ENCODE data around the gene KCNQ1. TPM values are rescaled to one million over a fixed set of nuclear protein-coding genes. Genes with fewer than 3 reads are reported as not detected.
A peak's percentile ranks its signal among the peaks of the same experiment; 100 is the strongest.

KCNQ1 gene
- total and polyA plus RNA-seq, 7 experiments from 2014 or later: 14.7 to 46.4 (median 36.9) TPM

DNA sequence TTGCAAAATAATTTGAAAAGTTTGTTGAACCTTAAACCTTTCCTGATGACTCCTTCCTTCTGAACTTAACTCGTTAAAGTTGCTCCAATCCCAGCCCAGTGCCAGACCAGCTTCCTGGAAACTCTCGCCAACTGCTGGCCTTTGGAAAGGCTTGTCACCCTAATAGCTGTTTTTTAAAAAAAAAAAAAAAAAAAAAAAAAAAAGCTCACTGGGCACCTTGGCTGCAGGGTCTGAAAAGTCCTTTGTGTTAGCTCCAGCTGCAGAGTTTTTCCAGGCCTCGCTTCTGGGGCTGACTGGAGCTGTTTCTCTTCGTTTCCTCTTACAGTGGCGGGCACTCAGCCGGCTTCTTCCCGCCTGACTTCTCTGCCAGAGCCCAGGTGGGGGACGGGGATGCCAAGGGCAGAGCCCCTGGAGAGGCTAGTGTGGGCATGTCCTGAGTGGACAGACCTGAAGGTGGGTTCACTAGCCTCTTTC, 229.9 kb downstream of the KCNQ1 start:
- POLR2A ChIA-PET: interaction anchor here (0.7 kb wide), 1 partner anchor 13 kb away, joined by 4 read pairs; no protein-coding TSS in a partner anchor
- Histone ChIP-seq H3K4me3 (ENCODE audit: low read length) (no peak overlapping the region), H3K27ac (ENCODE audit: low read depth, low read length) (no peak overlapping the region), H3K9me3 (ENCODE audit: control insufficient read depth in 2 of 3, low read length in 3 of 3) (no peaks in the 10 kb centered on the region), H3K4me1 (ENCODE audit: control insufficient read depth in 2 of 2, insufficient read depth in 2 of 2, low read length in 2 of 2) (no peaks in the 10 kb centered on the region), H3K27me3 (ENCODE audit: control insufficient read depth in 2 of 2, insufficient read depth in 2 of 2, low read length in 2 of 2) (no peaks in the 10 kb centered on the region), H3K36me3 (ENCODE audit: control insufficient read depth in 2 of 3, insufficient read depth in 3 of 3, low read length in 3 of 3) (peaks cover 0 to 14% (median 0%) of the 10 kb centered on the region in 3 experiments)
- DNase-seq (no peak), ATAC-seq (no peak)
- Mint-ChIP-seq H3K27ac (peak overlapping the region in 1 of 9 donors; percentile 19), H3K27me3 (no peaks in the 10 kb centered on the region), H3K9me3 (no peaks in the 10 kb centered on the region), H3K4me1 (peaks cover 0 to 6% (median 0%) of the 10 kb centered on the region in 7 donors), H3K4me3 (no peak overlapping the region), H3K36me3 (peaks cover 0 to 19% (median 3%) of the 10 kb centered on the region in 5 donors)
- CTCF ChIA-PET: no interaction called here
- intact Hi-C loops (cut with micrococcal nuclease): no loop called here

GRCh38 chr11:2675540-2675939, 230.7 kb downstream of the KCNQ1 start:
- Histone ChIP-seq H3K27ac (ENCODE audit: low read depth, low read length) (no peak overlapping the region), H3K36me3 (ENCODE audit: control insufficient read depth in 2 of 3, insufficient read depth in 3 of 3, low read length in 3 of 3) (peaks cover 0 to 8% (median 0%) of the 10 kb centered on the region in 3 experiments), H3K9me3 (ENCODE audit: control insufficient read depth in 2 of 3, low read length in 3 of 3) (no peaks in the 10 kb centered on the region), H3K4me1 (ENCODE audit: control insufficient read depth in 2 of 2, insufficient read depth in 2 of 2, low read length in 2 of 2) (no peaks in the 10 kb centered on the region), H3K27me3 (ENCODE audit: control insufficient read depth in 2 of 2, insufficient read depth in 2 of 2, low read length in 2 of 2) (no peaks in the 10 kb centered on the region), H3K4me3 (ENCODE audit: low read length) (no peak overlapping the region)
- Mint-ChIP-seq H3K9me3 (no peaks in the 10 kb centered on the region), H3K36me3 (peaks cover 0 to 12% (median 4%) of the 10 kb centered on the region in 5 donors), H3K4me1 (peaks cover 0 to 4% (median 0%) of the 10 kb centered on the region in 7 donors), H3K27me3 (no peaks in the 10 kb centered on the region), H3K27ac (no peak overlapping the region), H3K4me3 (no peak overlapping the region)
- intact Hi-C loops (cut with micrococcal nuclease): no loop called here
- ATAC-seq: no peak
- peak in 1 of 9 donors; percentile 17 for DNase-seq
- ChIA-PET CTCF (no interaction called here), POLR2A (no interaction called here)

- H3K9me3 Mint-ChIP-seq: no peaks in the 10 kb centered on the region
- Histone ChIP-seq H3K27ac (ENCODE audit: low read depth, low read length) (no peak overlapping the region), H3K36me3 (ENCODE audit: control insufficient read depth in 2 of 3, insufficient read depth in 3 of 3, low read length in 3 of 3) (peaks cover 0 to 8% (median 0%) of the 10 kb centered on the region in 3 experiments), H3K9me3 (ENCODE audit: control insufficient read depth in 2 of 3, low read length in 3 of 3) (no peaks in the 10 kb centered on the region), H3K27me3 (ENCODE audit: control insufficient read depth in 2 of 2, insufficient read depth in 2 of 2, low read length in 2 of 2) (no peaks in the 10 kb centered on the region), H3K4me1 (ENCODE audit: control insufficient read depth in 2 of 2, insufficient read depth in 2 of 2, low read length in 2 of 2) (no peaks in the 10 kb centered on the region), H3K4me3 (ENCODE audit: low read length) (no peak overlapping the region)
- ChIA-PET POLR2A (no interaction called here), CTCF (no interaction called here)
- peak; percentile 66 for ATAC-seq
- DNase-seq: no peak
- H3K27ac Mint-ChIP-seq: no peak overlapping the region
- no peaks in the 10 kb centered on the region for H3K27me3 Mint-ChIP-seq
- intact Hi-C loops (cut with micrococcal nuclease): no loop called here
- no peak overlapping the region for H3K4me3 Mint-ChIP-seq
- H3K4me1 Mint-ChIP-seq: peaks cover 0 to 8% (median 0%) of the 10 kb centered on the region in 7 donors
- peaks cover 0 to 18% (median 0%) of the 10 kb centered on the region in 5 donors for H3K36me3 Mint-ChIP-seq
Observed at GRCh38 chr11:2677127-2677526, 232.3 kb downstream of the KCNQ1 start.

DNA sequence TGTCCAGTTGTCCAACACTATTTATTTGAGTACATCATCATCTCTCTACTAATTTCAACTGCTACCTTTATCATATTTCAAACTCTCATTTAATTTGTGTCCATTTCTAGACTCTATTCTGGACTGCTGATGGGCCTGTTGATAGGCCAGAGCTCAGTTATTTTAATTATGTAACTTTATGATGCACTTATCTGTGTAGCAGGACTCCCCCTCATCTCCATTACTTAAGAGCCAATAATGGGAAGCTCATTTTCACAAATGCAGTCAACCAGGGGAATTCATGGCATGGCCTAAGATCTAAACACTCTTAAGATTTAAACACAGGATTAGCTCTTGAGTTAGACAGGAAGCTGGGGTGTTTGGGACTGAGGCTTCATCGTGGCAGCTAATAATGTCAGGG, 233.6 kb downstream of the KCNQ1 start:
- no peak overlapping the region for H3K4me3 ChIP-seq (ENCODE audit: low read length)
- peak overlapping the region in 2 of 9 donors; percentile 6 to 49 for H3K27ac Mint-ChIP-seq
- H3K4me1 Mint-ChIP-seq: peaks cover 0 to 9% (median 0%) of the 10 kb centered on the region in 7 donors
- H3K9me3 Mint-ChIP-seq: no peaks in the 10 kb centered on the region
- ATAC-seq (no peak), DNase-seq (no peak)
- POLR2A ChIA-PET: no interaction called here
- no peaks in the 10 kb centered on the region for H3K27me3 ChIP-seq (ENCODE audit: control insufficient read depth in 2 of 2, insufficient read depth in 2 of 2, low read length in 2 of 2)
- CTCF ChIA-PET: no interaction called here
- H3K36me3 ChIP-seq (ENCODE audit: control insufficient read depth in 2 of 3, insufficient read depth in 3 of 3, low read length in 3 of 3): no peaks in the 10 kb centered on the region
- H3K27ac ChIP-seq (ENCODE audit: low read depth, low read length): no peak overlapping the region
- H3K4me1 ChIP-seq (ENCODE audit: control insufficient read depth in 2 of 2, insufficient read depth in 2 of 2, low read length in 2 of 2): no peaks in the 10 kb centered on the region
- no peaks in the 10 kb centered on the region for H3K27me3 Mint-ChIP-seq
- H3K9me3 ChIP-seq (ENCODE audit: control insufficient read depth in 2 of 3, low read length in 3 of 3): no peaks in the 10 kb centered on the region
- no peak overlapping the region for H3K4me3 Mint-ChIP-seq
- H3K36me3 Mint-ChIP-seq: peaks cover 0 to 16% (median 0%) of the 10 kb centered on the region in 5 donors
- intact Hi-C loops (cut with micrococcal nuclease): no loop called here

DNA sequence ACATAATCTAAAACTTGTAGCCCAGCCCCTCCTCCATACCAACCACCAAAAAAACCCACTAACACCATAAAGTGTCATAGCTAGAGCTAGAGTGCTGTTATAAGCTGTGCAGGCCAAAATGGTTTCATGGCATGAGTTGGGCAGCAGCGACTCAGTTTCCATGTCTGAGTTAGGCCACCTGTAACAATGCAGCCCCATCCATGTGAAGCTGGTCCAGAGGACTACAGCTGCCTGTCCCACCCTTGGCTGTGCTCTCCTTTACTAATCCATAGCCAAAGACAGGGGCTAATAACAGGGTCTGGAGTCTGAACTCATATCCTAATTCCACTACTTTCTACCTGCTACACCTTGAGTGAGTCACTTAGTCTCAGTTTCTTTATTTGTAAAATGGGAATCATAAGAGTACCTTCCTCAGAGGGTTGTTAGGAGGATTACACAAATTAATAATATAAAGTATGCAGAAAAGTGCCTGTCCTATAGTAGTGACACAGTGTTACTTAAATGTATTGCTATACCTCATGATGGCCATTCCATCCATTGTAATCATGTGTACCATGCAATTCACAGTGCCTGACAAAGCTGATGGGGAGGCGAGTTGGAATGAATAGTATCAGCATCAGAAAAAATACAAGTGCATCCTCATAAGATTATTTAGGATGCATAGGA, 234.3 kb downstream of the KCNQ1 start:
- peaks cover 0 to 6% (median 0%) of the 10 kb centered on the region in 3 experiments for H3K36me3 ChIP-seq (ENCODE audit: control insufficient read depth in 2 of 3, insufficient read depth in 3 of 3, low read length in 3 of 3)
- no peak for DNase-seq
- Mint-ChIP-seq H3K4me1 (peaks cover 0 to 9% (median 0%) of the 10 kb centered on the region in 7 donors), H3K4me3 (no peak overlapping the region), H3K27ac (no peak overlapping the region), H3K9me3 (no peaks in the 10 kb centered on the region), H3K36me3 (peaks cover 0 to 19% (median 5%) of the 10 kb centered on the region in 5 donors), H3K27me3 (no peaks in the 10 kb centered on the region)
- CTCF ChIA-PET: no interaction called here
- no peak overlapping the region for H3K27ac ChIP-seq (ENCODE audit: low read depth, low read length)
- H3K4me1 ChIP-seq (ENCODE audit: control insufficient read depth in 2 of 2, insufficient read depth in 2 of 2, low read length in 2 of 2): no peaks in the 10 kb centered on the region
- no peak for ATAC-seq
- no peaks in the 10 kb centered on the region for H3K9me3 ChIP-seq (ENCODE audit: control insufficient read depth in 2 of 3, low read length in 3 of 3)
- H3K27me3 ChIP-seq (ENCODE audit: control insufficient read depth in 2 of 2, insufficient read depth in 2 of 2, low read length in 2 of 2): no peaks in the 10 kb centered on the region
- intact Hi-C loops (cut with micrococcal nuclease): no loop called here
- POLR2A ChIA-PET: no interaction called here
- no peak overlapping the region for H3K4me3 ChIP-seq (ENCODE audit: low read length)

DNA sequence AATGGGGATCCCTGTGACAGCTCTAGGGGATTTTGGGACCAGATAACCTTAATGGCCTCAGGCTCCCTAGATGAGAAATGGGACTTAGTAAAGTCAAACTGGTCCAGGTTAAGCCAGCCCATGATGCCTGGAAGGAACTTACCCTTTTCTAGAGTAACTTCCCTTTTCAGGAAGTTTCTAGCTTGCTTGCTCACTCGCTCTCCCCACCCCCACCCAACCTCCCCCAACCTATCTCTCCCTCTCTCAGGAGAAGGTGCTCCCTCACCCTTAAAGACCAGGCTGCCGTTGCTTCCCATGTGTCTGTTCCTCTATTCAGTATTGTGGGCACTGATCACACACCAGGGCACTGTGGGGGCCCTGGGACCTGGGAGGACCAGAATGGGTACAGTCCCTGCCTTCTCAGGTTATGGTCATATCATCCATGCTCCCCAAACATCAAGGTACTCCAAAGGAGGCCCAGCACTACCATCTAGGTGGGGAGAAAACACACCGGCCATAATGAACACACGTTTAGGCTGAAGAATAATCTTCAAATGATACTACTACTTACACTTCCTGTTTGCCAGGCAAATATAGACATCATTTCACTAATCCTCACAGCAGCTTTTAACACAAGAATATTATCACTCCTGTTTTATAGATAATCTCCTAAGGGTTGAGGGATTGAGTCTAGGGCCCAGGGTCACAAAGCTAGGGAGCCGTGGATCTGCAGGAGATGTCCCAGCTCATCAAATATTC, 236.8 kb downstream of the KCNQ1 start:
- ATAC-seq (peak; percentile 19), DNase-seq (no peak)
- H3K27ac Mint-ChIP-seq: peak overlapping the region in 3 of 9 donors; percentile 11 to 52 (median 14)
- no peaks in the 10 kb centered on the region for H3K4me1 ChIP-seq (ENCODE audit: control insufficient read depth in 2 of 2, insufficient read depth in 2 of 2, low read length in 2 of 2)
- H3K4me1 Mint-ChIP-seq: peaks cover 0 to 9% (median 0%) of the 10 kb centered on the region in 7 donors
- no peaks in the 10 kb centered on the region for H3K27me3 Mint-ChIP-seq
- intact Hi-C loops (cut with micrococcal nuclease): no loop called here
- H3K4me3 ChIP-seq (ENCODE audit: low read length): no peak overlapping the region
- peaks cover 0 to 18% (median 5%) of the 10 kb centered on the region in 5 donors for H3K36me3 Mint-ChIP-seq
- no peaks in the 10 kb centered on the region for H3K27me3 ChIP-seq (ENCODE audit: control insufficient read depth in 2 of 2, insufficient read depth in 2 of 2, low read length in 2 of 2)
- H3K4me3 Mint-ChIP-seq: no peak overlapping the region
- H3K9me3 Mint-ChIP-seq: no peaks in the 10 kb centered on the region
- H3K27ac ChIP-seq (ENCODE audit: low read depth, low read length): no peak overlapping the region
- POLR2A ChIA-PET: no interaction called here
- peaks cover 0 to 12% (median 0%) of the 10 kb centered on the region in 3 experiments for H3K36me3 ChIP-seq (ENCODE audit: control insufficient read depth in 2 of 3, insufficient read depth in 3 of 3, low read length in 3 of 3)
- CTCF ChIA-PET: interaction anchor here (1.2 kb wide), 1 partner anchor 12 kb away, joined by 4 read pairs; no protein-coding TSS in a partner anchor
- H3K9me3 ChIP-seq (ENCODE audit: control insufficient read depth in 2 of 3, low read length in 3 of 3): no peaks in the 10 kb centered on the region

Measured in naive thymus-derived CD4-positive, alpha-beta T cell (primary cell).